B cell (primary cell): ENCODE measurements around the gene FBLN7. TPM values are rescaled to one million over a fixed set of nuclear protein-coding genes. Genes with fewer than 3 reads are reported as not detected.

Experiments
- ATAC-seq: fragments of 200-7000 bp; cut with Tn5 transposase; one replicate; pipeline ENCODE4 v1.10.0; 2021; ENCODE audit warnings: low read depth, mild to moderate bottlenecking, moderate number of reproducible peaks, moderate library complexity
- CTCF ChIA-PET: fragments of 350-600 bp; sonication (Branson Sonifier 250); formaldehyde crosslinking; loops from one replicate; lab custom pipeline; 2021; ENCODE audit warnings: antibody characterized with exemption, inconsistent platforms; lab: Charles Lee
- POLR2A ChIA-PET: fragments of 350-600 bp; sonication (Branson Sonifier 250); formaldehyde crosslinking; loops from one replicate; lab custom pipeline; 2021; ENCODE audit warnings: antibody characterized with exemption; lab: Charles Lee
- DNase-seq: peaks from one replicate; pipeline ENCODE4 v3.0.0; 2013
- H2AFZ ChIP-seq: 2 replicates; pipeline ENCODE4 v1.6.1; 2012; ENCODE audit warnings: mild to moderate bottlenecking, low read depth, low read length; ENCODE audit not compliant: insufficient read depth, poor library complexity, severe bottlenecking
- H3K27ac ChIP-seq, 2 donors: 1 replicate in 1 of 2; 2 replicates in 1 of 2; pipeline ENCODE4 v1.5.1; 2012 to 2013; ENCODE audit warnings: low read length in 2 of 2, mild to moderate bottlenecking in 2 of 2, moderate library complexity in 1 of 2
- H3K27me3 ChIP-seq, 4 experiments: fragments of 200-600 bp in 1 of 4; sonication (generic) in 1 of 4; replicated peaks in 1 of 4; 1 replicate in 2 of 4; 2 replicates in 2 of 4; pipeline versions ENCODE4 v1.6.1 to v1.7.0; 2013 to 2016; ENCODE audit warnings: low read length in 3 of 4, mild to moderate bottlenecking in 2 of 4, mixed read lengths in 1 of 4, moderate library complexity in 1 of 4; ENCODE audit not compliant: insufficient read depth in 4 of 4, control insufficient read depth in 3 of 4; ENCODE audit errors: control extremely low read depth in 1 of 4
- H3K36me3 ChIP-seq, 2 experiments: replicated peaks in 1 of 2; 1 replicate in 1 of 2; 2 replicates in 1 of 2; pipeline versions ENCODE4 v1.6.1 to v1.7.1; 2013; ENCODE audit warnings: low read length in 1 of 2; ENCODE audit not compliant: insufficient read depth in 2 of 2, control insufficient read depth in 1 of 2; ENCODE audit errors: control extremely low read depth in 1 of 2, extremely low read depth in 1 of 2
- H3K4me1 ChIP-seq, 2 donors: fragments of 200-600 bp in 1 of 2; sonication (generic) in 1 of 2; 1 replicate in 1 of 2; 2 replicates in 1 of 2; pipeline versions ENCODE4 v1.5.1 to v1.6.1; 2013 to 2017; ENCODE audit warnings: low read length in 2 of 2; ENCODE audit not compliant: control insufficient read depth in 2 of 2, insufficient read depth in 2 of 2
- H3K4me2 ChIP-seq: replicated peaks from 2 replicates; pipeline ENCODE3; 2012; ENCODE audit warnings: mild to moderate bottlenecking, low read depth, low read length; ENCODE audit not compliant: poor library complexity, severe bottlenecking
- H3K4me3 ChIP-seq, 5 experiments: fragments of 200-600 bp in 1 of 5; sonication (generic) in 1 of 5; 1 replicate in 3 of 5; 2 replicates in 2 of 5; pipeline versions ENCODE4 v1.5.1 to v1.7.0; 2011 to 2016; ENCODE audit warnings: low read length in 4 of 5, mild to moderate bottlenecking in 4 of 5, low read depth in 2 of 5, control low read depth in 1 of 5, moderate library complexity in 1 of 5; ENCODE audit not compliant: insufficient read depth in 1 of 5; ENCODE audit errors: control extremely low read depth in 1 of 5, extremely low read depth in 1 of 5
- H3K79me2 ChIP-seq: fragments of 200-600 bp; sonication (generic); one replicate; pipeline ENCODE4 v1.6.0; 2016; ENCODE audit warnings: low read length; ENCODE audit not compliant: control insufficient read depth, insufficient read depth
- H3K9ac ChIP-seq: fragments of 200-600 bp; sonication (generic); 2 replicates; pipeline ENCODE4 v1.6.1; 2017; ENCODE audit warnings: mild to moderate bottlenecking, low read length, moderate library complexity
- H3K9me3 ChIP-seq, 3 donors: one replicate each; pipeline versions ENCODE4 v1.6.1 to v1.7.1; 2013; ENCODE audit warnings: low read length in 2 of 3; ENCODE audit not compliant: control insufficient read depth in 2 of 3, insufficient read depth in 1 of 3; ENCODE audit errors: control extremely low read depth in 1 of 3
- H4K20me1 ChIP-seq: 2 replicates; pipeline ENCODE4 v1.6.0; 2012; ENCODE audit warnings: mild to moderate bottlenecking, low read length; ENCODE audit not compliant: insufficient read depth, control insufficient read depth, poor library complexity, severe bottlenecking
- H3K27ac Mint-ChIP-seq: one replicate; pipeline ENCODE4 v1.8.0; 2021; ENCODE audit warnings: mixed read lengths
- H3K27me3 Mint-ChIP-seq: one replicate; pipeline ENCODE4 v1.8.0; 2021; ENCODE audit warnings: mixed read lengths
- H3K4me1 Mint-ChIP-seq: one replicate; pipeline ENCODE4 v1.8.0; 2021; ENCODE audit warnings: mixed read lengths
- H3K4me3 Mint-ChIP-seq: one replicate; pipeline ENCODE4 v1.8.0; 2021; ENCODE audit warnings: mixed read lengths
- H3K9me3 Mint-ChIP-seq: one replicate; pipeline ENCODE4 v1.8.0; 2022; ENCODE audit warnings: mixed read lengths; ENCODE audit not compliant: insufficient read depth
- EZH2 ChIP-seq: IDR thresholded peaks from 2 replicates; pipeline ENCODE4 v1.6.1; 2012; ENCODE audit warnings: borderline replicate concordance, low read depth, mild to moderate bottlenecking, moderate library complexity, low read length; ENCODE audit not compliant: insufficient read depth, poor library complexity, severe bottlenecking
- WGBS: methylation state at CpG from one replicate; pipeline ENCODE4 v1.1.5; 2013; ENCODE audit warnings: missing lambda C conversion rate; ENCODE audit not compliant: insufficient coverage; 5-methylcytosine and 5-hydroxymethylcytosine counted together
- intact Hi-C: fragments of 100-400 bp; cut with micrococcal nuclease; formaldehyde crosslinking; loops from one replicate; pipeline ENCODE4 v1.10.0; 2022
- polyA plus RNA-seq: library from polyadenylated mRNA; depleted of rRNA; stranded (reverse); fragments of >200 nt; gene quantifications from 2 replicates; pipeline ENCODE4 v1.2.3, GENCODE V29; 2012
- total RNA-seq, 2 donors: library from RNA; stranded (reverse); fragments of 120-200 nt in 1 of 2; gene quantifications; 1 replicate in 1 of 2; 2 replicates in 1 of 2; pipeline versions ENCODE4 v1.2.3 to v1.2.4, GENCODE V29; 2013 to 2022
- TF ChIP-seq, protein P1 (sequence below): fragments of 200-600 bp; IDR thresholded peaks from one replicate; pipeline ENCODE4 v1.8.0; 2022; ENCODE audit warnings: antibody characterized with exemption, mild to moderate bottlenecking

Gene FBLN7
- total and polyA plus RNA-seq, 2 donors (not counting 1 experiment from before 2014, with no cell fraction given), result 0.13 to 1.1 TPM

GRCh38 chr2:112156152-112156986, 18.2 kb downstream of the FBLN7 start:
- Histone ChIP-seq H3K79me2 (no peaks in the 10 kb centered on the region), H3K4me1 (peaks cover 20 to 29% of the 10 kb centered on the region in 2 donors), H3K36me3 (no peaks in the 10 kb centered on the region), H3K4me2 (peak overlapping the region; percentile 66), H3K27ac (no peak overlapping the region), H4K20me1 (no peaks in the 10 kb centered on the region), H2AFZ (peak overlapping the region; percentile 66), H3K9ac (peak overlapping the region; percentile 37), H3K4me3 (peak overlapping the region in 1 of 5 experiments; percentile 22), H3K9me3 (peaks cover 0 to 20% (median 0%) of the 10 kb centered on the region in 3 donors), H3K27me3 (no peaks in the 10 kb centered on the region)
- DNase-seq, result peak; percentile 18
- ATAC-seq, result no peak
- Mint-ChIP-seq H3K27ac (peak overlapping the region; percentile 71), H3K4me1 (peaks cover 37% of the 10 kb centered on the region), H3K9me3 (no peaks in the 10 kb centered on the region), H3K4me3 (peak overlapping the region; percentile 63), H3K27me3 (no peaks in the 10 kb centered on the region)
- CTCF ChIA-PET, result interaction anchor here (1.3 to 1.5 kb wide), 2 partner anchors 19 to 34 kb away, joined by 3 to 4 read pairs; no protein-coding TSS in a partner anchor
- no peak for TF ChIP-seq EZH2
- TF ChIP-seq, protein P1, sequence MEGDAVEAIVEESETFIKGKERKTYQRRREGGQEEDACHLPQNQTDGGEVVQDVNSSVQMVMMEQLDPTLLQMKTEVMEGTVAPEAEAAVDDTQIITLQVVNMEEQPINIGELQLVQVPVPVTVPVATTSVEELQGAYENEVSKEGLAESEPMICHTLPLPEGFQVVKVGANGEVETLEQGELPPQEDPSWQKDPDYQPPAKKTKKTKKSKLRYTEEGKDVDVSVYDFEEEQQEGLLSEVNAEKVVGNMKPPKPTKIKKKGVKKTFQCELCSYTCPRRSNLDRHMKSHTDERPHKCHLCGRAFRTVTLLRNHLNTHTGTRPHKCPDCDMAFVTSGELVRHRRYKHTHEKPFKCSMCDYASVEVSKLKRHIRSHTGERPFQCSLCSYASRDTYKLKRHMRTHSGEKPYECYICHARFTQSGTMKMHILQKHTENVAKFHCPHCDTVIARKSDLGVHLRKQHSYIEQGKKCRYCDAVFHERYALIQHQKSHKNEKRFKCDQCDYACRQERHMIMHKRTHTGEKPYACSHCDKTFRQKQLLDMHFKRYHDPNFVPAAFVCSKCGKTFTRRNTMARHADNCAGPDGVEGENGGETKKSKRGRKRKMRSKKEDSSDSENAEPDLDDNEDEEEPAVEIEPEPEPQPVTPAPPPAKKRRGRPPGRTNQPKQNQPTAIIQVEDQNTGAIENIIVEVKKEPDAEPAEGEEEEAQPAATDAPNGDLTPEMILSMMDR, result no peak
- POLR2A ChIA-PET, result no interaction called here
- intact Hi-C loops, result no loop called here
- WGBS, result 42% methylated on average over 14 of the region's 21 CpGs

DNA sequence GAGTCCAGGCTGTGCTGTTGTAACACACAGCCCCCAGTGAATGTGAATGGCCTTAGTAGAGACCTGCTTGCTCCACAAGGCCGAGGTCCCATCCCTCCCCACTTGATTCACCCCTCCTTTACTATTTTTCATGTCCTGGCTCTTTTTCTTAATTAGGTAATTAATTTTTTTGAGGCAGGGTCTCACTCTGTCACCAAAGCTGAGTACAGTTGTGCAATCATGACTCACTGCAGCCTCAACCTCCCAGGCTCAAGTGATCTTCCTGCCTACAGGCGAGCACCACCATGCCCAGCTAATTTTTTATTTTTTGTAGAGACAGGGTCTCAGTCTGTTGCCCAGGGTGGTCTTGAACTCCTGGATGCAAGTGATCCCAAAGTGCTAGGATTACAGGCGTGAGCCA, 19.3 kb downstream of the FBLN7 start:
- CTCF ChIA-PET, result no interaction called here
- 100% methylated on average over 1 of the region's 3 CpGs for WGBS
- Mint-ChIP-seq H3K9me3 (no peaks in the 10 kb centered on the region), H3K27me3 (no peaks in the 10 kb centered on the region), H3K4me3 (no peak overlapping the region), H3K4me1 (peaks cover 37% of the 10 kb centered on the region), H3K27ac (no peak overlapping the region)
- Histone ChIP-seq H3K4me2 (no peak overlapping the region), H4K20me1 (no peaks in the 10 kb centered on the region), H2AFZ (no peak overlapping the region), H3K9ac (no peak overlapping the region), H3K36me3 (no peaks in the 10 kb centered on the region), H3K4me3 (no peak overlapping the region), H3K27ac (no peak overlapping the region), H3K4me1 (peaks cover 20 to 29% of the 10 kb centered on the region in 2 donors), H3K9me3 (peaks cover 0 to 20% (median 0%) of the 10 kb centered on the region in 3 donors), H3K27me3 (no peaks in the 10 kb centered on the region), H3K79me2 (no peaks in the 10 kb centered on the region)
- DNase-seq (no peak), ATAC-seq (no peak)
- TF ChIP-seq, protein P1, result no peak
- TF ChIP-seq EZH2, result no peak
- POLR2A ChIA-PET, result no interaction called here
- intact Hi-C loops, result no loop called here
